ENCODE data around the gene RDH16. TPM values are rescaled to one million over a fixed set of nuclear protein-coding genes. Genes with fewer than 3 reads are reported as not detected.
"Not testable (repeated sequence)": the region's sequence is repeated elsewhere in the genome, so short reads cannot be mapped to it uniquely, and the experiment has no call there.

Gene RDH16
- total RNA-seq, 2 experiments from 2014 or later, result 0.26 to 0.46 TPM

- intact Hi-C loops (cut with micrococcal nuclease), result no loop called here
- H3K9me3 Mint-ChIP-seq, result no peaks in the 10 kb centered on the region
- POLR2A ChIA-PET, result no interaction called here
- H3K27ac Mint-ChIP-seq, result no peak overlapping the region
- H3K4me3 Mint-ChIP-seq, result no peak overlapping the region
- no peaks in the 10 kb centered on the region for H3K4me1 Mint-ChIP-seq (ENCODE audit: low read depth)
- peaks cover 2% of the 10 kb centered on the region for H3K27me3 Mint-ChIP-seq
- no peak for DNase-seq
- CTCF ChIA-PET, result no interaction called here
- no peaks in the 10 kb centered on the region for H3K36me3 Mint-ChIP-seq
Observed at GRCh38 chr12:56943878-56944277, 13.5 kb downstream of the RDH16 start.

GRCh38 chr12:56943374-56943773 lies 14.0 kb downstream of the RDH16 start:
- H3K36me3 Mint-ChIP-seq; intact Hi-C loops (cut with micrococcal nuclease); POLR2A ChIA-PET; H3K27ac Mint-ChIP-seq; H3K4me3 Mint-ChIP-seq; CTCF ChIA-PET; H3K4me1 Mint-ChIP-seq (ENCODE audit: low read depth); H3K27me3 Mint-ChIP-seq; H3K9me3 Mint-ChIP-seq; DNase-seq: not testable (repeated sequence)

- Mint-ChIP-seq H3K27ac (no peak overlapping the region), H3K9me3 (no peaks in the 10 kb centered on the region), H3K4me3 (no peak overlapping the region), H3K36me3 (no peaks in the 10 kb centered on the region), H3K4me1 (ENCODE audit: low read depth) (no peaks in the 10 kb centered on the region), H3K27me3 (peaks cover 4% of the 10 kb centered on the region)
- intact Hi-C loops (cut with micrococcal nuclease), result no loop called here
- CTCF ChIA-PET, result no interaction called here
- no peak for DNase-seq
- POLR2A ChIA-PET, result no interaction called here
Observed at GRCh38 chr12:56941299-56942017, 15.9 kb downstream of the RDH16 start.

GRCh38 chr12:56940942-56941298 lies 16.5 kb downstream of the RDH16 start:
- H3K36me3 Mint-ChIP-seq; intact Hi-C loops (cut with micrococcal nuclease); H3K9me3 Mint-ChIP-seq; CTCF ChIA-PET; H3K4me3 Mint-ChIP-seq; DNase-seq; H3K27ac Mint-ChIP-seq; H3K4me1 Mint-ChIP-seq (ENCODE audit: low read depth); POLR2A ChIA-PET; H3K27me3 Mint-ChIP-seq: not testable (repeated sequence)

DNA sequence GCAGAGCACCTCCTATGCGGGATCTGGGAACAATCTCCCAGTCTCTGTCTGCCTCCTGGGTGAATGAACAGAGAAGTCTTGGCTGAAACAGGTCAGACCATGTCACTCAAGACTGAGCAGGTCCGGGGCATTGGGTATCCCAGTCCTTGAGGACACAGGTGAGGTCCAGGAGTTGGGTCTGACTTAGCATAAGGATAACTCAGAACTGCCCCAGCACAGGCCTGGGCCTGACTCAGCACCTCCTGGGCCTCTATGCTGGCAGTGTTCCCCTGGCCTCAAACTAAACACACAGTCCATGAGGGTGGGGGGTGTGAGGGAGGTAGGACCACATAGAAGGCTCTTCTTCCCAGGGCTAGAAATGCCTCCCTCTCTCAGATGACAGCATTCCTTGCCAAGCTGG lies 21.7 kb downstream of the RDH16 start:
- intact Hi-C loops (cut with micrococcal nuclease), result no loop called here
- no peaks in the 10 kb centered on the region for H3K9me3 Mint-ChIP-seq
- peaks cover 2% of the 10 kb centered on the region for H3K27me3 Mint-ChIP-seq
- no peaks in the 10 kb centered on the region for H3K36me3 Mint-ChIP-seq
- H3K4me3 Mint-ChIP-seq, result no peak overlapping the region
- ChIA-PET POLR2A (no interaction called here), CTCF (no interaction called here)
- no peak overlapping the region for H3K27ac Mint-ChIP-seq
- no peak for DNase-seq
- H3K4me1 Mint-ChIP-seq (ENCODE audit: low read depth), result peaks cover 3% of the 10 kb centered on the region

- intact Hi-C loops (cut with micrococcal nuclease), result no loop called here
- no peak for DNase-seq
- Mint-ChIP-seq H3K36me3 (no peaks in the 10 kb centered on the region), H3K27ac (no peak overlapping the region), H3K4me3 (no peak overlapping the region), H3K4me1 (ENCODE audit: low read depth) (peaks cover 3% of the 10 kb centered on the region), H3K9me3 (no peaks in the 10 kb centered on the region), H3K27me3 (peaks cover 2% of the 10 kb centered on the region)
- CTCF ChIA-PET, result no interaction called here
- POLR2A ChIA-PET, result no interaction called here
Observed at GRCh38 chr12:56935157-56935556, 22.3 kb downstream of the RDH16 start.

DNA sequence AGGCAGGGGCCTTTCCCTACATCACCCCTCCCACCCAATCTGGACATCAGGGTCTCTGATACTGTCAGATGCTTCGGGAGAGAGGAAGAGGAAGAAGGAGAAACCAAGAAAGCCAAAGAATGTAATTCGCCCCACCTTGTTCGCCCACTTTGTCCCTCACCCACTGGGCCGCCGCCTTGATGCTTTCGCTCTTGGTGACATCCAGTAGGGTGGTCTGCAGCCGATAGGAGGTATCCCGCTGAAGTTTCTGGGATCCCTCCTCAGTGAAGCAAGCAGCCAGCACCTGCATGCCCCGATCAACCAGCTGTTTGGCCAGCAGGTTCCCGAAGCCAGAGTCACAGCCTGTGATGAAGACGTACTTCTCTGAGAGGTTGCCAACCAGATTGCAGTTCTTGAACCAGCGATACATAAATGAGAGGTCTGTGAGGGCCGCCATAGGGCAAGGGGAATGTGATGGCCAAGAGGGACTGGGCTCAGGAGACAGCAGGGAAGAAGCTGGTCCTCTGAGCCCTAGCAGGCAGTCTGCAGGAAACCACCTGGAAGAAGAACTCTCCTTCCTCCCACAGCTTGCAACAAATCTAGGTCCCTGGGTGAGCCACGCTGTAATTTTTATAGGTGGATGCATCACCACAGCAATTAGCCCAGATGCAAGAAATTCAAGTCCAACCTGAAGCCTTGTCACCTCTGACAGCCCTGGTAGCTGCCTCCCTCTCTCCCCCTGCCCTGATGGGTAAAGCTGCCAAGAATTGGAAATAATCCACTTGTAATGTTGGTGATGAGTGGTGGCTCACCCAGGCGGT lies 23.4 kb downstream of the RDH16 start, which contains the start of gene SDR9C7:
Gene SDR9C7, minus strand, starts transcription at position 583 of the 800 bp plus-strand sequence. Its CDS starts 147 bp downstream, at position 436.
- Mint-ChIP-seq H3K4me1 (ENCODE audit: low read depth) (peaks cover 3% of the 10 kb centered on the region), H3K9me3 (no peaks in the 10 kb centered on the region), H3K27ac (no peak within 1 kb of the TSS), H3K4me3 (no peak within 1 kb of the TSS), H3K27me3 (peaks cover 2% of the 10 kb centered on the region), H3K36me3 (no peaks in the 10 kb centered on the region)
- CTCF ChIA-PET, result no interaction called here
- intact Hi-C loops (cut with micrococcal nuclease), result no loop called here
- DNase-seq, result no peak
- POLR2A ChIA-PET, result no interaction called here

DNA sequence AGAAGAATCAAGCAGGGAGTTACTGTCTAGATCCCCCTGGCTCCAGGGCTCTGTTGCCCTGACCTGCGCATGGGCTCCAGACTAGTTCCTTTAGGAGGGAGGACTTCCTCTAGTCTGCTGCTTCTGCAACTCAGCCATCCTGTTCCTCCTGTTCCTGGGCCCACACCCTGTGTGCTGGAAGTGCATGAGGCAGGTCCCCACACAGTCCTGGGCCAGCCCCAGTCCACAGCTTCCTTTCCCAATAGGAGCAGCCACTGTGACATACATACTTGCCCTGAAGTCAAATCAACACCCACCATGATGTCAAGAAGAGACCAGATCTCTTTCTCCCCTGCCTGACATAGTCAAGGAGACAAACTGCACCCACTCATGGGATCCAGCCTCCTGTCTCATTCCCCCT lies 24.5 kb downstream of the RDH16 start:
- H3K36me3 Mint-ChIP-seq, result no peaks in the 10 kb centered on the region
- ChIA-PET POLR2A (no interaction called here), CTCF (interaction anchor here (0.6 kb wide), 1 partner anchor 92 kb away, joined by 3 read pairs; no protein-coding TSS in a partner anchor)
- H3K9me3 Mint-ChIP-seq, result no peaks in the 10 kb centered on the region
- intact Hi-C loops (cut with micrococcal nuclease), result no loop called here
- H3K4me1 Mint-ChIP-seq (ENCODE audit: low read depth), result peaks cover 3% of the 10 kb centered on the region
- H3K27ac Mint-ChIP-seq, result no peak overlapping the region
- no peak overlapping the region for H3K4me3 Mint-ChIP-seq
- DNase-seq, result no peak
- peaks cover 2% of the 10 kb centered on the region for H3K27me3 Mint-ChIP-seq

DNA sequence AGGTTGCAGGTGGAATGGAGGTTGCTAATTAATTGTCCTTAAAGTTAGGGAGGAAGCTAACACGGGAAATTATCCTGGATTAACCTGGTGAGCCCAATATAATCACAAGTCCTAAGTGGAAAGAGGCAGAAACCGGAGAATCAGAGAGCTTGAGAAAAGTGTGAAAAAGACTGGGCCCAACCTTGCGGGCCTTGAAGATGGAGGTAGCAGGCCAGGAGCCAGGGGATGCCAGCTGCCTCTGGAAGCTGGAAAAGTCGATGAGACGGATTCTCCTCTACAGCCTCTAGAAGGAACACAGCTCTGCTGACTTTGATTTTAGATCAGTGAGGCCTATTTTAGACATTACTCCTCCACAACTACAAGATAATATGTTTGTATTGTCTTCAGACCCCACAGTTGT lies 25.3 kb downstream of the RDH16 start:
- Mint-ChIP-seq H3K4me1 (ENCODE audit: low read depth) (peaks cover 3% of the 10 kb centered on the region), H3K36me3 (no peaks in the 10 kb centered on the region), H3K4me3 (no peak overlapping the region), H3K9me3 (no peaks in the 10 kb centered on the region), H3K27me3 (peaks cover 2% of the 10 kb centered on the region), H3K27ac (no peak overlapping the region)
- POLR2A ChIA-PET, result no interaction called here
- CTCF ChIA-PET, result interaction anchor here (0.6 kb wide), 2 partner anchors 91 to 376 kb away, joined by 3 to 4 read pairs; no protein-coding TSS in a partner anchor
- no peak for DNase-seq
- intact Hi-C loops (cut with micrococcal nuclease), result no loop called here

DNA sequence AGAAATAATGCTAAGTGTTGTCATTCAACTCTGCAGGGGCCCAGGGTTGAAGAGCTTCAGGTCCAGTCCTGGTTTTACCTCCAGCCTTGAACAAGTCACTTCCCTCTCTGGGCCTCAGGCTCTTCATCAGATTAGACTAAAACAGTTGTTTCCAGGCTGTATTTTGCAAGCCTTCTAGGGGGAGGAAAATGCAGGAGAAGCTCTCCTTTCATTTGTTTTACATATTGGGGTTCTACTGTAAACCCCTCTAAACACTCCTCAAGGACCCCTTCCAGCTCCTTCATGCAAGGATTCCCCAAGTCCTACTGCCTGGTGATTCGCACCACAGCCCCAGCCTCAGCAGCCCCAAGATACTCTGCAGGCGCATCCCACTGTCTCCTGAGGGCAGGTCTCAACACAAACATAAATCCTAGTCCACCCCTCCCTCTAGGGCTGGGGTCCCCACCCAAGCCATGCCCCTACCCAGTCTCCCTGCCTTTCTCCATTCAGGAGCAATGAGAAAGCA lies 25.9 kb downstream of the RDH16 start:
- Mint-ChIP-seq H3K9me3 (no peaks in the 10 kb centered on the region), H3K36me3 (no peaks in the 10 kb centered on the region), H3K27me3 (no peaks in the 10 kb centered on the region), H3K27ac (no peak overlapping the region), H3K4me1 (ENCODE audit: low read depth) (peaks cover 3% of the 10 kb centered on the region), H3K4me3 (no peak overlapping the region)
- intact Hi-C loops (cut with micrococcal nuclease), result no loop called here
- CTCF ChIA-PET, result interaction anchor here (0.7 kb wide), 1 partner anchor 173 kb away, joined by 4 read pairs; no protein-coding TSS in a partner anchor
- POLR2A ChIA-PET, result no interaction called here
- no peak for DNase-seq

- intact Hi-C loops (cut with micrococcal nuclease), result no loop called here
- Mint-ChIP-seq H3K36me3 (no peaks in the 10 kb centered on the region), H3K4me3 (no peak overlapping the region), H3K27ac (no peak overlapping the region), H3K27me3 (no peaks in the 10 kb centered on the region), H3K4me1 (ENCODE audit: low read depth) (peaks cover 3% of the 10 kb centered on the region), H3K9me3 (no peaks in the 10 kb centered on the region)
- DNase-seq, result no peak
- POLR2A ChIA-PET, result no interaction called here
- CTCF ChIA-PET, result no interaction called here
Observed at GRCh38 chr12:56930241-56930640, 27.2 kb downstream of the RDH16 start.

DNA sequence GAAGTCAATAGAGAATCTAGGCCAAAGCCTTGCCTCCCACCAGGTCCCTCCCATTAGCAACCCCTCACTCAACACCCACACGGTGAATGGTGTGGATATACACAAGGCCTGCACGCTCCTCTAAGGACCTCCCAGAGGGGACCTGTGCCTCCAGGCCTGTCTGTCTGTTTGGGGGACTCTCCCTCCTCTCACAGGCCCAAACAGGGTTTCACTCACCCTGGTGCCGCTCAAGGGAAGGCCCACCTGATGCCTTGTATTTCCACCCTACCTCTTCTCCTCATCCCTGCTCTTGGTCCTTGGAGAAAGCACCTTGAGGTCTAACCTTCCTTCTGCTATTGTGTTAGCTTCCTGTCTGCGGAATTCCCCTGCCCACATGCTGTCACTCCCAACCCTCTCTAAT lies 27.6 kb downstream of the RDH16 start:
- CTCF ChIA-PET, result no interaction called here
- peaks cover 3% of the 10 kb centered on the region for H3K4me1 Mint-ChIP-seq (ENCODE audit: low read depth)
- intact Hi-C loops (cut with micrococcal nuclease), result no loop called here
- no peak overlapping the region for H3K4me3 Mint-ChIP-seq
- no peaks in the 10 kb centered on the region for H3K27me3 Mint-ChIP-seq
- no peak for DNase-seq
- POLR2A ChIA-PET, result no interaction called here
- H3K27ac Mint-ChIP-seq, result no peak overlapping the region
- no peaks in the 10 kb centered on the region for H3K9me3 Mint-ChIP-seq
- H3K36me3 Mint-ChIP-seq, result no peaks in the 10 kb centered on the region

DNA sequence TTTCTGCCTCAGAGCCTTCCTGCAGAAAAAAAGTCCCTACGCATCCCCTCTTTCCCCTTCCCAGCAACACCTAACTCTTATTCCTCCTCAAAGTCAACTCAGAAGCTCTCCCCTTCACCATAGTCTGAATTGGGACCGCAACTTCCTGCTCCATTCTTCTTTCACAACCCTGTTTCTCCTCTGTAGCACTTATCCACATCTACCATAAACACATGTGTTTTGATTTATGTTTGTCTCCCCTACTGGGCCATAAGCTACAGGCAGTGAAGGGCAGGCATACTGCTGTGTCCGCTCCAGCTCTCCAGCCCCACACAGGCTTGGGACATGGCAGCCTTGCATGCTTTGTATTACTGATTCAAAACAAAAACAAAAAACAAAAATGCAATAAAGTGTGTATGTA lies 29.1 kb downstream of the RDH16 start:
- intact Hi-C loops (cut with micrococcal nuclease), result no loop called here
- no peak for DNase-seq
- H3K9me3 Mint-ChIP-seq, result no peaks in the 10 kb centered on the region
- CTCF ChIA-PET, result interaction anchor here (1.6 kb wide), 1 partner anchor 59 kb away, joined by 4 read pairs; no protein-coding TSS in a partner anchor
- no peaks in the 10 kb centered on the region for H3K27me3 Mint-ChIP-seq
- POLR2A ChIA-PET, result no interaction called here
- H3K36me3 Mint-ChIP-seq, result no peaks in the 10 kb centered on the region
- no peak overlapping the region for H3K27ac Mint-ChIP-seq
- no peak overlapping the region for H3K4me3 Mint-ChIP-seq
- peaks cover 3% of the 10 kb centered on the region for H3K4me1 Mint-ChIP-seq (ENCODE audit: low read depth)

Data from activated CD4-positive, alpha-beta memory T cell treated with anti-CD3 and anti-CD28 coated beads for 36 hours (primary cell).